ENCODE results near the gene ACAN. TPM values are rescaled to one million over a fixed set of nuclear protein-coding genes. Genes with fewer than 3 reads are reported as not detected.

The ACAN gene
- total RNA-seq, 1 experiment from 2014 or later: 0.50 TPM

- no peak overlapping the region for H3K4me3 Mint-ChIP-seq
- no peak overlapping the region for H3K4ac ChIP-seq (ENCODE audit: low read depth, low read length)
- H3K79me2 ChIP-seq (ENCODE audit: insufficient read depth, low read length): no peaks in the 10 kb centered on the region
- no peak overlapping the region for H2BK120ac ChIP-seq (ENCODE audit: low read depth, low read length, poor library complexity, severe bottlenecking)
- no peaks in the 10 kb centered on the region for H4K20me1 ChIP-seq (ENCODE audit: control insufficient read depth, insufficient read depth, insufficient read length)
- H2BK20ac ChIP-seq (ENCODE audit: low read depth, low read length, poor library complexity, severe bottlenecking): no peak overlapping the region
- peaks cover 0 to 6% of the 10 kb centered on the region in 2 experiments; a peak in 2 of 4 replicates for H3K4me1 Mint-ChIP-seq
- no peak overlapping the region for H2AK5ac ChIP-seq (ENCODE audit: insufficient read length, low read length)
- no peak for DNase-seq
- H3K27ac Mint-ChIP-seq: no peak overlapping the region
- H3K18ac ChIP-seq (ENCODE audit: insufficient read length, low read depth, low read length): no peak overlapping the region
- H3K9ac ChIP-seq (ENCODE audit: extremely low read depth, insufficient read length, low read length): no peak overlapping the region
- no peak overlapping the region for H4K5ac ChIP-seq (ENCODE audit: insufficient read length, low read depth, low read length)
- no peak overlapping the region for H3K23ac ChIP-seq (ENCODE audit: insufficient read length, low read depth, low read length)
- no peaks in the 10 kb centered on the region for H3K36me3 Mint-ChIP-seq (ENCODE audit: insufficient read depth in 1 of 3, low read depth in 3 of 3)
- no peaks in the 10 kb centered on the region; a peak in 1 of 5 replicates for H3K9me3 Mint-ChIP-seq
- H4K8ac ChIP-seq (replicated peaks; ENCODE audit: insufficient read length, low read depth, low read length): no peak overlapping the region
- no peaks in the 10 kb centered on the region for H3K79me1 ChIP-seq (ENCODE audit: insufficient read depth, low read depth, low read length, poor library complexity, severe bottlenecking)
- H2BK12ac ChIP-seq (ENCODE audit: insufficient read length, low read depth, low read length): no peak overlapping the region
- H3K4me1 ChIP-seq (ENCODE audit: insufficient read depth, low read length): no peaks in the 10 kb centered on the region
- no peaks in the 10 kb centered on the region for H3K27me3 ChIP-seq (ENCODE audit: insufficient read depth, low read length)
- H3K23me2 ChIP-seq (ENCODE audit: insufficient read length, low read depth, low read length, poor library complexity, severe bottlenecking): no peaks in the 10 kb centered on the region
- no peak overlapping the region for H3T11ph ChIP-seq (ENCODE audit: low read length)
- H3K9me3 ChIP-seq (ENCODE audit: control insufficient read depth, low read depth, low read length): no peaks in the 10 kb centered on the region
- peaks cover 34% of the 10 kb centered on the region for H3K27me3 Mint-ChIP-seq (ENCODE audit: low read depth)
- H3K14ac ChIP-seq (ENCODE audit: insufficient read depth, low read length): no peak overlapping the region
- no peak overlapping the region for H2BK15ac ChIP-seq (ENCODE audit: low read depth, low read length)
- no peak overlapping the region for H3K4me2 ChIP-seq (ENCODE audit: insufficient read depth, insufficient read length, low read length)
- no CpG with 5 or more reads among the region's 3 CpGs for WGBS (ENCODE audit: extremely low coverage, insufficient read length, low lambda C conversion rate)
- H3K56ac ChIP-seq (ENCODE audit: insufficient read length, low read depth, low read length): no peak overlapping the region
- no peak overlapping the region for H4K91ac ChIP-seq (ENCODE audit: insufficient read length, low read depth, low read length)
- no peak for TF ChIP-seq CTCF (conservative IDR thresholded peaks at IDR 0.05)
- no peak overlapping the region for H2AFZ ChIP-seq (ENCODE audit: low read length)
- no peak overlapping the region for H2BK5ac ChIP-seq (ENCODE audit: insufficient read length, low read length)
- no peak overlapping the region for H3K27ac ChIP-seq (ENCODE audit: insufficient read length, low read depth, low read length)
Measured at GRCh38 chr15:88756921-88757320, 46.3 kb upstream of the ACAN start.
